GM18868 (cell line): ENCODE measurements around the gene TM9SF2.
"Not testable (repeated sequence)": the region's sequence is repeated elsewhere in the genome, so short reads cannot be mapped to it uniquely, and the experiment has no call there.

Experiments used
- ATAC-seq: cut with Tn5 transposase; IDR thresholded peaks from one replicate; pipeline ENCODE4 v1.9.1; 2021; ENCODE audit warnings: mild to moderate bottlenecking, moderate library complexity; ENCODE audit not compliant: unreplicated experiment

Gene TM9SF2

GRCh38 chr13:99491750-99492149, 9.5 kb upstream of the TM9SF2 start:
- not testable (repeated sequence) for ATAC-seq

- no peak for ATAC-seq
These were observed 5.6 kb upstream of the TM9SF2 start for GRCh38 chr13:99495466-99496183.

- ATAC-seq, result peak; percentile 36
These were observed 4.8 kb upstream of the TM9SF2 start for GRCh38 chr13:99496184-99497142.

GRCh38 chr13:99498171-99499161, 2.8 kb upstream of the TM9SF2 start:
- peak; percentile 66 for ATAC-seq

GRCh38 chr13:99500839-99501183, 461 bp upstream of the TM9SF2 start:
- ATAC-seq, result no peak

- ATAC-seq, result no peak
These were observed 603 bp downstream of the TM9SF2 start for GRCh38 chr13:99501848-99502301.

GRCh38 chr13:99505814-99506269, 4.6 kb downstream of the TM9SF2 start:
- ATAC-seq, result no peak

- ATAC-seq, result peak; percentile 91
These were observed 5.4 kb downstream of the TM9SF2 start for GRCh38 chr13:99506634-99507033.

GRCh38 chr13:99507054-99507453, 5.8 kb downstream of the TM9SF2 start:
- no peak for ATAC-seq

- ATAC-seq, result no peak
These were observed 6.3 kb downstream of the TM9SF2 start for GRCh38 chr13:99507551-99507950.

- no peak for ATAC-seq
These were observed 6.7 kb downstream of the TM9SF2 start for GRCh38 chr13:99507986-99508385.

- ATAC-seq, result no peak
These were observed 8.2 kb downstream of the TM9SF2 start for GRCh38 chr13:99509479-99509878.

GRCh38 chr13:99514801-99515200, 13.5 kb downstream of the TM9SF2 start:
- no peak for ATAC-seq

- no peak for ATAC-seq
These were observed 15.1 kb downstream of the TM9SF2 start for GRCh38 chr13:99516153-99516929.

- no peak for ATAC-seq
These were observed 16.3 kb downstream of the TM9SF2 start for GRCh38 chr13:99517577-99517976.

- ATAC-seq, result no peak
These were observed 16.7 kb downstream of the TM9SF2 start for GRCh38 chr13:99517984-99518383.

GRCh38 chr13:99522298-99522697, 21.0 kb downstream of the TM9SF2 start:
- no peak for ATAC-seq

GRCh38 chr13:99523838-99524237, 22.6 kb downstream of the TM9SF2 start:
- no peak for ATAC-seq

- ATAC-seq, result no peak
These were observed 24.7 kb downstream of the TM9SF2 start for GRCh38 chr13:99525967-99526366.

GRCh38 chr13:99526549-99526948, 25.3 kb downstream of the TM9SF2 start:
- ATAC-seq, result no peak
